ENCODE measurements around the gene PACSIN2.
"Not testable (repeated sequence)": the region's sequence is repeated elsewhere in the genome, so short reads cannot be mapped to it uniquely, and the experiment has no call there.

The PACSIN2 gene

DNA sequence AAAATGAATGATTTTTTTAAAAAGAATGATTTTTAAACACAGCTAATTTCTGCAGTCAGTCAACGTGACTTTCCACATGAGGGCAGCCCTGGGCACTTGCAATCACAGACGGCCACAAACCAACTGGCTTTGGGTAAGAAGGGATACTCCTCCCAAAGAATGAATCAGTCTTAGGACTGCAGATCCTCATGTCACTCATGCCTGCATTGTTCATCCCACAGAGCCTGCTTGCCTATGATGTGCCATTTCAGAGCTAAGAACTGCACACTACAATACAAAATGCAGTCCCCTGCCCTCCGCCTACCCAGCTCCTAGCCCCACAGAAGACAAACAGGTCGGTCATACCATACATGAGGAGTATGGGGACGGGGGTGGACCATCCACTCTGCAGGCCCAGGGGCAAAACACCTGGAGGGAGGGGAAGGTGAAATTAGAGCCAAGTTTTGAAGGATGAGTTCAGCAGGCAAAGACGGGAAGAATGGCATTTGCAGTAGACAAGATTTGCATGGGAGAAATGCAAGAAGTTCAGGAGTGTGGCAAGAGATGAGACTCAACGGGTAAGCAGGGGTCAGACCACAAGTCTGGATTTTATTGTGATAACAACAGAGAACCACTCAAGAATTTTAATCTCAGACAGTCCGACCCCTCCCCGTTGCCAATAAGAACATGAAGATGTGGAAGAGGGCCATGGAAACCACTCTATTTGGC lies 24.7 kb downstream of the PACSIN2 start:
- DNase-seq: no peak

DNA sequence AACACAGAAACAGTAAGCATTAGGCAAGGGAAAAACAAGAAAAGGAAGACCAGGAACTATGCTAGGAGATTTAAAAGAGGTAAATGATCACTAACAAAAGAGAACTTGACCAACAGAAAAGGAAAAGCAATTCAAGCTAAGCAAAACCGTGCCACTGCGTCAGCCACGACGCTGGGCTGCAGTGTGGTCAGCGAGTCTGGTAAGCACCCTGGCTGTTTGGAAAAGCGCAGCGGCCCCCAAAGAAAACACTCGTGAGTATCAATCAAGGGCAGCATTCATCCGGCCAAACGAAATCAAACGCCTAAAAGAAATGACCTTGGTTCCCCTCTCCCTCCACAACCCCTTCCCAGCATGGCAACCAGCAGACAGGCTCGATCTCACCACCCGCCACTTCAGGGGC lies 28.8 kb downstream of the PACSIN2 start:
- DNase-seq: no peak

DNA sequence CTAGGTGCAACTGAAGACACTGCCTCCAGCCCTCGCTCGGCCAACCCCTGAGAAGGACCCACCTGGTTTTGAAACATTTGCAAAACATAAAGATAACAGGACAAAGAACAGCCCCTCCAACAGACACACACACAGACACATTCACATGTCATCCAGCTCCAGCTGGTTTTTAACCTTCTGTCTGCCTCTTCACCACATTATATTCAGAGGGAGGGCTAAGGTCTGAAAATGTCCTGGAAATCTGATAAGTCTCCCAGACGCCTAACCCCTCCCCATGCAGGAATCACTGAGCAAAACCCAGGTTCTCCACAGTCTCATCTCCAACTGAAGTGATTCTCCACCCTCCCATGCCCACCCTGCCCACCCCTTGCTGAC lies 29.4 kb downstream of the PACSIN2 start:
- DNase-seq: no peak

DNA sequence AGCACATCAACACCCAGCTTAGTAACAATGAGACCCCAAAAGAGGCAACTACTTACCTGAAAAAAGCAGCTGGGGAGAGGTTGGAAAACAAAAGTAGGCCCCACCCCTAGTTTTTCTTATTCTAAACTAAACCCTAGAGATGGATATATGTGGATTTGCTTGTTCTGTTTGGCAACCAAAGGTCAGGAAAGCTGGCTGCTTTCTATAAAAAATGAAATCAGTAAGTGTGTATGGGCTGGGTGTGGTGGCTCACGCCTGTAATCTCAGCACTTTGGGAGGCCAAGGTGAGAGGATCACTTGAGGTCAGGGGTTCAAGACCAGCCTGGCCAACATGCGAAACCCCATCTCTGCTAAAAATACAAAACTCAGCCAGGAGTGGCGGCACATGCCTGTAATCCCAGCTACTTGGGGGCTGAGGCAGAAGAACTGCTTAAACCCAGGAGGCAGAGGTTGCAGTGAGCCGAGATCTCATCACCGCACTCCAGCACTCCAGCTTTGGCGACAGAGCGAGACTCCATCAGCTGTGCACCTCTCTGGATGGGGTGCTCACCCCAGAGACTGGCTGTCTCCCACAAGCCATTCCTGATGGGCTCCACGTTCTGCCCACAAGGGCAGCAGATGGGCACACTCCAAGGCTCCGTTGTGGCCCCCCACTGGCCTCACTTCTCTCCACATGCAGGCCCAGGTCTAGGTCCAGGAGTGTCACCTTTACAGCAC lies 30.0 kb downstream of the PACSIN2 start:
- DNase-seq: no peak

DNA sequence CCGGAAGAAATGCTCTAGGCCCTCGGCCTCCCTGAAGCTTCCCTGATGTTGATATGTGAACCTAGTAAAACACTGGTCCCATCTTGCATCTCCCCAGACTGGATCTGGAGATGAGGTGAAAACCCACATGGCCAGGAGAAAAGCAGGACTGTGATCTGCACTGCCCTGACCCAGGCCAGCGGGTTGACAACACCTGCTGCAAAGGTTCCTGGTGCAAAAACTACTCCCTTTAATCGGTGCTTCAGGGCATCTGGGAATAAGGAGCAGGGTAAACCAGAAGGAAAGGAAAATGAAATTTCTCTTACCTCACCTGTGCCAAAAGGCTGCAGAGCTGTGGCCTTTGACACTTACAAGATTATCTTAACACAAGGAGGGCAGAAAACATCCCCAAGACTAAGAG lies 30.6 kb downstream of the PACSIN2 start:
- DNase-seq: no peak

DNA sequence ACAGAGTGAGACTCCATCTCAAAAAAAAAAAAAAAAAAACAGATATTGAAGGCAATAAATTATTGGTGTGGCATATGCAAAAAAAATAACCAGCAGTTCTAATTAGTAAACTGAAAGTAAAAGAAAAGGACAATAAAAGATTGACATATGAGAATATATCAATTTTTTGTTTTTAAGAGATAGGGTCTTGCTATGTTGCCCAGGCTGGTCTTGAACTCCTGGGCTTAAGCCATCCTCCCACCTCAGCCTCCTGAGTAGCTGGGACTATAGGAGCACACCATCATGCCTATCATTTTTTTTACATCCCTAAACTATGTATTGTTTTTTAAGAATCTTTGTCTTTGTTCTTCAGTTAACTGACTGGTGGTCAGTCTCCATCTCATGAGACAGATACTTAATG lies 31.5 kb downstream of the PACSIN2 start:
- DNase-seq: no peak

DNA sequence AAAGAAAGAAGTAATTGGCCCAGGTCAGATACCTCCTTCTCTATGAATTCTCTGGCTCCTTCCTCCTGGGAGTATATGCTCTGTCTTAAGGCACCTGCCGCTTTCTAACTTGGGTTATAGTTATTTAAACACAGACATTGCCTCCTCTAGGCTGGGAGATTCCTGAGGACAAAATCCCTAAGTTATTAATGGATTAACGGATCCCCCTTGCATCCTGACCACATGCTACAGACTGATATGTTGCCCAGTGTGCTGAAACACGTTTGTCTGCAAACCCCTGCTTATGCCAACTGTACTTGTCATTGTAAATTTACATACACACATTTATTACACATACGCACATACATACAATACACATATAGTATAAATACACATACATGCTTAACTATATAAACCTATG lies 35.3 kb downstream of the PACSIN2 start:
- DNase-seq: no peak

DNA sequence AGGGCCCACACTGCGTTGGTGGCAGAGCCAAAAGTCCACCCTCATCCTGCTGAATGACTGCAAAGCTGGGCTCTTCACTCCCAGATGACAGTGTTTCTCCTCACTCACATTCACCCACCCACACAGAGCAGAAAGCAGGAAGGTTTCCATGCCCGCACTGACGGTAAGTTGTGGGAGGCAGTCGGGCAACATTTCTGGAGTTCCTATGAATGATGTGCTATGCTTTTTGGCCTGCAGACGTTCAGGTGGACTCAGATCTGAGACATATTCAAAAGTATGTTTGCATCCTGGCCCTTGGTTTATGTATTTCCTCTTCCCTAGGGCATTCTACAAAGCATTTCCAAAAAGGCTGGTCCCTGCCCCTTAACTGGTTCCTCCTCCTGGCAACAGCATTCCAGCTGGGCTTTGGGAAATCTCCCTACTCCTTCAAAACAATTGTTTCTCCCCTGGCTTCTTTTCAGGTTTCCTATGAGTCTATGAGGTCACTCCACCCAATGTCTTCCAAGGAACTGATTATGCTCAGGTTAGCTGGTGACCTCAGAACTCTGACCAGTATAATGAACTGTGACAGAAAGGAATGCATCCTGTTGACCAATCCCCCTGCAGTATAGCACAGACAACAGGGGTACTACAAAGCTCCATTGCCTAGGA lies 36.4 kb downstream of the PACSIN2 start:
- no peak for DNase-seq

DNA sequence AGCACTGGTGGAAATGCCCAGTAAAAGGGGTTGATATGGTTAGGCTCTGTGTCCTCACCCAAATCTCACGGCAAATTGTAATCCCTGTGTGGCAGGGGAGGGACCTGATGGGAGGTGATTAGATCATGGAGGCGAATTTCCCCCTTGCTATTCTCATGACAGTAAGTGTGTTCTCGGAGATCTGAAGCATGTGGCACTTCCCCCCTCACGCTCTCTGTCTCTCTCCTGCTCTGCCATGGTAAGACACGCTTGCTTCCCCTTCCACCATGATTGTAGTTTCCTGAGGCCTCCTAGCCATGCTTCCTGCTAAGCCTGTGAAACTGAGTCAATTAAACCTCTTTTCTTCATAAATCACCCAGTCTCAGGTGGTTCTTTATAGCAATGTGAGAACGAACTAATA lies 37.4 kb downstream of the PACSIN2 start:
- no peak for DNase-seq

DNA sequence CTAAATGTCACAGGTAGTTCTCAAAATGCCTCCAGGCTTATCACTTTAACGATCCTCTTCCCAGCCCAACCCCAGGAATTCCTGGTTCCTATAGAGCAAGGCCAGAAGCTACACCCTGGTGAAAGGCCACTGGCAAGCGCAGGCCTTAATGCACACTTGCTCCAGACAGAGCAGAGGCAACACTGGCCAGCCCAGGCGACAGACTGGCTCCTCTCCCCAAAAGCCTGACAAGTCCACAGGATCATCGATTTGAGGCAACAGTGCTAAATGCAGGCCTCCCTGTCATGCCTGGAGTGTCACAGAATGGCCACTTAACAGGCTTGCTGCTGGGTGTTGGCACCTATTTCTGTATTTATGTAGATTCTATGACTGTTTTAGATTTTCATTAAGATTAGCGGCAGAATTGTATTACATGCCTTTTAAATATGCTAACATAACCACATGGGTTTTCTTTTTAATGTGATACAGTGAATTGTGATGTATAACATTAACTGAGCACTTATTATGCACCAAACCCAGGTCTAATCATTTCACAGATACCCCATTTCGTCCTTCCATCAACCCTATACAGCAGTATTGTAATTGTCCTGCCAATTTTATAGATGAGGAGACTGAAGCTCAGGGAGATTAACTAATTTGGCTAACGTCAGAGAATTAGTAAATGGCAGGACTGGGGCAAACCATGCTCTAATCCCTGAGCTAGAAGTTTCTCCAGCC lies 38.6 kb downstream of the PACSIN2 start:
- DNase-seq: no peak

DNA sequence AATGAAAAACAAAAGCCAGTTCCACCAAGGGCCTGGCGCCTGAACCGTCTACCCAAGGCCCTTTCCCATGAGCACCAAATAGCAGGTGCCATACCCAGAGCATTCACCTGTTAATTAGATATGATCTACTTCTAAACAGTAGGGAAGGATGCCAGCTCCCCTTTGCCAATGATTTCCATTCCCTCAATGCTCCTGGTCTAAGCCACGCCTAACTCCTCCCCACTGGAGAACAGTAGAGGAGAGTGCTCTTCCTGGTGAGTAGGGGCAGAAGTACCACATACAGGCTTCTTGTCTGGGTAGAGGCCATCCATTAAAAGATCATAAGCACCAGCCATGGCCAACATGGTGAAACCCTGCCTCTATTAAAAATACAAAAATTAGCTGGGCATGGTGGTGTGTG lies 40.7 kb downstream of the PACSIN2 start:
- no peak for DNase-seq

DNA sequence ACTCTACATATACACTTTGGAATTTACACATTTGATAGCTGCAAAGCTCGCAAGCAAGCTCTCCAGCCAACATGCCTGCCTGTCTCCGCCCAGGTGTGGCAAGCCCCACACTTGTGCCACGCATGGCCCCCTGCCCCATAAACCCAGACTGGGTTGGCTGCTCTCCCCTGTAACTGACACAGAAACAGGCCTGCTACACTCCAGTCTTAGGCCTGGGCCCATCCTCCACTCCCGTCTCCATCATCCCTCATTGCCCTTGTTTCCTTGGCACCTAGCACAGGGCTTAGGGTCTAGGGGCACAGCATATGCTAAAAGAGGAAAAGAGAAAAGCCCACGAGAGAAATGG lies 41.4 kb downstream of the PACSIN2 start:
- DNase-seq: no peak

DNA sequence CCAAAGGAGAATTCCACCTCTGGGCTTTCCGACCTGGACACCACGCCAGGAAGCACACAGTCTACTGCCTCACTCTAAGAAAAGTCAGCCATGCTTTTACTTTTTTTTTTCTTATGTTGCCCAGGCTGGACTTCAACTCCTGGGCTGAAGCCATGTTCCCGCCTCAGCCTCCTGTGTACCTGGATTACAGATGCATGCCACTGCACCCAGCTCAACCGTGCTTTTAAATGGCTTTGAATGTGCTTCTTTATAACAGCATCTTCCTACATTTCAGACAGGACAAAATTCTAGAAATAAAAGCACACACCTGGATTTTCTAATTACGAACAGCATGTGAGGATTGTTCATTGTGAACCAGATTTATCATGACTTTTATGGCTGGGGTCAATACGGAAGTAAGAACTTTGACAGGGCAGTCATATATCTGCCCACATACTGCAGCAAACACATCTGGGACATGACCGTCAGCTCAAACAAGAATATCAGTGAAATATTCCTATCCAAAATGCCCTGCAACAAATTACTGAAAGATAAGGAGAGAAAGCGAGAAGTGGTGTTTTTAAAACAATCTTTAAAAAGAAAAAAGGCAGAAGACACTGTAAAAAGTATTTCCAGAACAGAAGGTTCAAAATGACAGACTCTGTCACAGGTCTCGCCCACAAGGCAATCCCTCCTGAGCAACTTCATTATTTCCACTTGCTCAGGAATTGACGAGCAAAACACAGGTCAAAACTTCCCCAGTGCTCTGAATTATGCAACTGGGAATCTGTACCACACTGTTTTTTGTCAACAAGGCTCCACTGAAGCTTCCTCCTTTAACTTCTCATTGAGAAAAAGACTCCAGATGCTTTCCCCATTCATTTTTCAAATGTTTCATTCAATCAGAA lies 42.1 kb downstream of the PACSIN2 start:
- no peak for DNase-seq

DNA sequence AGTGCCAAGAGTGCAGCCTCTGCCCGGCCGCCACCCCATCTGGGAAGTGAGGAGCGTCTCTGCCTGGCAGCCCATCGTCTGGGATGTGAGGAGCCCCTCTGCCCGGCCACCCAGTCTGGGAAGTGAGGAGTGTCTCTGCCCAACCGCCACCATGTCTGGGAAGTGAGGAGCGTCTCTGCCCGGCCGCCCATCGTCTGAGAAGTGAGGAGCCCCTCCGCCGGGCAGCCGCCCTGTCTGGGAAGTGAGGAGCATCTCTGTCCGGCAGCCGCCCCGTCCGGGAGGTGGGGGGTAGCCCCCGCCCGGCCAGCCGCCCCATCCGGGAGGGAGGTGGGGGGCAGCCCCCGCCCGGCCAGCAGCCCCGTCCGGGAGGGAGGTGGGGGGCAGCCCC lies 43.5 kb downstream of the PACSIN2 start:
- not testable (repeated sequence) for DNase-seq

DNA sequence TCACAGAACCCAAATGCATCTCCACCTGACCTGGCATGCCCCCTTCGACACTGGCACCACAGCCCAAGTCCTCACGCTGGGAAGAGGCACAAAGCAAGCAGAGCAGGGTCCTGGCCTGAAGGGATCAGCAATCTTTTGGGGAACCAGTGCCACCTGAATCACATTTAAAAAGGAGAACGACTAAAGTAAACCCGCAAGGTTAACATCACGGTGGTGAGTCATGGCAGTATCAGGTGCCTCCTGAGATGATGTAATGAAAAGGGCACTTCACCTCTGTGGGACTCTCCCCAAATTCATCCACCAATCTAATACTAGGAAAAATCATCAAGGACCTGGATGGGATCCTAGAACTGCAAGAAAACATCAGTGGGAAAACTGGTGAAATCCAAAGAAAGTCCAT lies 44.9 kb downstream of the PACSIN2 start:
- DNase-seq: no peak

DNA sequence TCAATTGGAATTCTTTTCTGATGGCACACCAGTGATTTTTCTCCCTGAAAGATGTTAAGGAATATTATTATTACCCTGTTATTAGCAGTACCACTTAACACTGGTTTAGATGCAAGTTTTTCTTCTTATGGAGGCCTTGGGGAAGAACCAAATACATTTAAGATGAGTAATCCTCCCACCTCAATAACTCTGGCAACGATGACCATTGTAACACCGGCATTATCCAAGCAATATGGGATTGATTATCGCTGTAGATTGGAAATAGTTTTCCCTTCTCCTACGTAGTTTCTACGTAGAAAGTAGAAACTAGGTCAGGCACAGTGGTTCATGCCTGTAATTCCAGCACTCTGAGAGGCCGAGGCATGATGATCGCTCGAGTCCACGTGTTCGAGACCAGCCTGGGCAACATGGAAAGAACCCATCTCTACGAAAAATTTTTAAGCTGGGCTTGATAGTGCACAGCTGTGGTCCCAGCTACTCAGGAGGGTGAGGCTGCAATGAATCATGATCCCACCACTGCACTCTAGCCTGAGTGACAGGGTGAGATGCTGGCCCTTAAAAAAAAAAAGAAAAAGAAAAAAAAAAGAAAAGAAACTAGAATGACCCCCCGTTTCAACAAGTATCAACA lies 45.5 kb downstream of the PACSIN2 start:
- DNase-seq: no peak

DNA sequence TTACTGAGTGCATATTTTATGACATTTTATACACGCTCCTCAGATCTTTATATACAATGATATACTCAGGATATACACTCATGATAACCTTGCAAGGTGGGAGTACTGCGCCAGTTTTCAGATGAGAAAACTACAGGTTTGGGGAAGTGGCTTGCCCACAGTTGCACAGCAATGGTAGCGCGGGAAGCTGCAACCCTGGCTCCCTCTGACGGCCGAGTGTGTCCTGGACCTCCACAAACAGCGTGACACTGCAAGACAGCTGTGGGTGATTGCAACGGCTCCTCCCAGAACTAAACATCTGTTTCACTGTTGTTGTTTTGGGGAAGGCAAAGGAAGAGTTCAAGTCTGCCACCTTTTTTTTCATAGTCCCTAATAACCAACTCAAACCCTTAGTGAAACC lies 47.0 kb downstream of the PACSIN2 start:
- no peak for DNase-seq

DNA sequence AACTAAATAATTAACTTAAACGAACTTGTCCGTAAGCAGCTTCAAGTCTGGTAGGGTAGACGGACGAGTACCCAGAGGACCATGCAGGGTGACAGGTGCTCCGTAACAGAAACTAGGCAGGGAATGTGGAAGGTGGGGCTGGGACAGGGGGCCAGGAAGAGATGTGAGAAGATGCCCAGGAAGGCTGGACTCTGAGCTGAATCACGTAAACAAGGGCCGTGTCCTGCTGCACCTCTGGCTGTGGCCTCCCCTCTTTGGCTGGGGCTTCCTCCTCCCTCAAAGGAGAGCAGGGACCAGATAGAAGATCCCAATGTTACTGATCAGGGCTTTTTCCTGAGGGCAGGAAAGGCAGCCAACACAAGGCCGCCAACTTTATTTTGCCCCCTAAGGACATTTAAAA lies 47.9 kb downstream of the PACSIN2 start:
- DNase-seq: no peak

DNA sequence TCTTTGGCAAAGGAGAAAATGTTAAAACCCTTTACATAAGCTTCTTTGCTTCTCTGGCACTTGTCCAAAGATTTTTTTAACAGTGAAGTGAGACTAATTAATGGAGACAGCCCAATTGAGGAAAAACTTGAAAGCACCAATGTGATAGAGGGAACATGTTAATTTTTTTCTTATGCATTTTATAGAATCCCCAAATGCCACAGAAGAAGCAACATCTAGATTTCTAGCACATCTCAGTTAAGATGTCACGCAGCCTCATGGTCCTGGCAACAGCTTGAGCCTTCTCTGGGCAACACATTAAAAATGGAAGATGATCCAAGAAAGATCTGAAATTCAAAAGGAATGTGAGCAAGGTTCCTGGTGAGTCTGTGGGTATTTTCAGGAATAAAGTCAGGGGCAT lies 48.5 kb downstream of the PACSIN2 start:
- DNase-seq: no peak

DNA sequence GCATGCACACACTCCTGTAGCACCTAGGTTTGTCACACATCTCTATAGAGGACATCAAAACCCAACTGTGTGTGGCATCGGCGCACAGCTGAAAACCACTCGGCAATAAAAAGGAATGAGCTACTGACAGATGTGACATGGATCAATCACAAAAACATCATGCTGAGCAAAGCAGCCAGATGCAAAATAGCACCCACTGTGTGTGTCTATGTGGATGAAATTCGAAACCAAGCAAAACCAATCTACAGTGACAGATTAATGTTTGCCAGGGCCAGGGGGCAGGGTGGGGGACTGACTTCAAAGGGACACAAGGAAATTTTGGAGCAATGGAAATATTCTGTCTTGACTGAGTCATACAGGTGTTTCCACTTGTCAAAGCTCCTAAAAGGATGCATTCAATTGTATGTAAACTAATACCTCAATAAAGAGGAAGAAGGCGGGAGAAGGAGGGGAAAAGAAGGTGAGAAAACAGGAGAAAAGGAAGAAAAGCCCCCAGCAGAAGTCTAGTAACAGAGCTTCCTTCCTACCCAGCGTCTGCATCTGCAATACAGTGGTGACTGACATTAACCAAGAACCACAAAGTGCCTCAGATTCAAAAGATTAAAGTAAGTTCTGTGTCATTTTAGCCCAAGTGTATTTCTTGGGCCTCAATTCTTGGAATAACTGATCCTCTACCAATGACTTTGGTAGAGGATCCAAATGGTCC lies 49.8 kb downstream of the PACSIN2 start:
- DNase-seq: no peak

DNA sequence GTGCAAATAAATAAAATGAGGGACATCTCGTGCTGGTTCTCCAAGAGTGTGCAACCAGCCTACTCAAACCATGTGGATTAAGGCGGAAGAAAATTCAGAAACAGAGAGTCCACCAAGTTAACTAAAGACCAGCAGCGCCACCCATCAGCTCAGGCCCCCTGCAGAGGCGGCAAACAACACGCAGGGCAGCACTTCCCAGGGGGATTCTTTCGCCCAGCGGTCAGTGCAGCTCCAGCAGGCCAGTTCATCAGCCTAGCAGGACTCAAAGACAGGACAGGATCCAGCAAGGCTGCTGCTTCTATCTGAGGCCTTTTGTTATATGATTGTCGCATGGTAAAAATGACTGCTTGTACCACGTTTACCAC lies 51.7 kb downstream of the PACSIN2 start:
- no peak for DNase-seq
